ENCODE data around the gene PDE9A. TPM values are rescaled to one million over a fixed set of nuclear protein-coding genes. Genes with fewer than 3 reads are reported as not detected.

PDE9A gene
- total and polyA plus RNA-seq, 10 donors, result 7.9 to 45.5 (median 23.8) TPM

- DNase-seq, result no peak
- Histone ChIP-seq H3K36me3 (no peaks in the 10 kb centered on the region), H3K4me3 (no peak overlapping the region), H3K9me3 (peaks cover 0 to 20% (median 5%) of the 10 kb centered on the region in 8 donors), H3K27ac (no peak overlapping the region), H3K27me3 (replicated peaks in 1 of 7) (peaks cover 0 to 20% (median 0%) of the 10 kb centered on the region in 7 donors), H3K4me1 (peaks cover 0 to 15% (median 0%) of the 10 kb centered on the region in 6 donors)
- 85 to 94% (median 91%) methylated on average over 1 of the region's 1 CpG for WGBS, 5 donors
- TF ChIP-seq POLR2A (IDR thresholded peaks at IDR 0.05), result no peak
- TF ChIP-seq CTCF (IDR thresholded peaks at IDR 0.05 in 8 of 11, conservative IDR thresholded peaks at IDR 0.05 in 3 of 11), result no peak
- TF ChIP-seq POLR2AphosphoS5 (IDR thresholded peaks at IDR 0.05), result no peak
- intact Hi-C loops (cut with DNase I; ENCODE audit: low total_unique reads), result loop anchor here (5.0 kb wide), 2 partner anchors 163 to 223 kb away; partner anchors contain the start of gene PDE9A
Measured at GRCh38 chr21:42815217-42815616, 161.8 kb downstream of the PDE9A start.

- intact Hi-C loops (cut with DNase I; ENCODE audit: low total_unique reads), result loop anchor here (5.0 kb wide), 2 partner anchors 166 to 226 kb away; partner anchors contain the start of gene PDE9A
- WGBS, 5 donors, result 21 to 43% (median 31%) methylated on average over 2 of the region's 2 CpGs
- H3K4me1 ChIP-seq, result peaks cover 0 to 7% (median 0%) of the 10 kb centered on the region in 6 donors
- TF ChIP-seq CTCF (IDR thresholded peaks at IDR 0.05 in 8 of 11, conservative IDR thresholded peaks at IDR 0.05 in 3 of 11), result peak; percentile 80 to 97 (median 91)
- no peak for TF ChIP-seq POLR2A (IDR thresholded peaks at IDR 0.05)
- peak in 1 of 3 donors; percentile 38 for TF ChIP-seq POLR2AphosphoS5 (IDR thresholded peaks at IDR 0.05)
- no peaks in the 10 kb centered on the region for H3K36me3 ChIP-seq
- peaks cover 0 to 16% (median 0%) of the 10 kb centered on the region in 7 donors for H3K27me3 ChIP-seq (replicated peaks in 1 of 7)
- H3K9me3 ChIP-seq, result peaks cover 0 to 20% (median 5%) of the 10 kb centered on the region in 8 donors
- DNase-seq, result peak; percentile 88
- H3K27ac ChIP-seq, result no peak overlapping the region
- H3K4me3 ChIP-seq, result no peak overlapping the region
Measured at GRCh38 chr21:42818328-42818749, 164.9 kb downstream of the PDE9A start.

- peaks cover 0 to 7% (median 0%) of the 10 kb centered on the region in 6 donors for H3K4me1 ChIP-seq
- no peak for TF ChIP-seq POLR2AphosphoS5 (IDR thresholded peaks at IDR 0.05)
- TF ChIP-seq POLR2A (IDR thresholded peaks at IDR 0.05), result no peak
- TF ChIP-seq CTCF (IDR thresholded peaks at IDR 0.05 in 8 of 11, conservative IDR thresholded peaks at IDR 0.05 in 3 of 11), result no peak
- H3K27me3 ChIP-seq (replicated peaks in 1 of 7), result peaks cover 0 to 16% (median 0%) of the 10 kb centered on the region in 7 donors
- peaks cover 0 to 12% (median 4%) of the 10 kb centered on the region in 8 donors for H3K9me3 ChIP-seq
- intact Hi-C loops (cut with DNase I; ENCODE audit: low total_unique reads), result loop anchor here (5.0 kb wide), 2 partner anchors 168 to 228 kb away; partner anchors contain the start of gene PDE9A
- H3K4me3 ChIP-seq, result no peak overlapping the region
- DNase-seq, result peak; percentile 36
- no peaks in the 10 kb centered on the region for H3K36me3 ChIP-seq
- WGBS, 5 donors, result 89 to 95% (median 92%) methylated on average over 6 to 7 of the region's 7 CpGs
- H3K27ac ChIP-seq, result no peak overlapping the region
Measured at GRCh38 chr21:42819861-42820615, 166.6 kb downstream of the PDE9A start.

Measured in spleen (tissue), 11 donors.